HG03342 (cell line): Measurements from ENCODE around the gene PHOX2B.
"Not testable (repeated sequence)": the region's sequence is repeated elsewhere in the genome, so short reads cannot be mapped to it uniquely, and the experiment has no call there.

ENCODE experiments used
- ATAC-seq: cut with Tn5 transposase; IDR thresholded peaks from one replicate; pipeline ENCODE4 v1.9.1; 2021; ENCODE audit warnings: mild to moderate bottlenecking, moderate library complexity; ENCODE audit not compliant: unreplicated experiment

PHOX2B gene

DNA sequence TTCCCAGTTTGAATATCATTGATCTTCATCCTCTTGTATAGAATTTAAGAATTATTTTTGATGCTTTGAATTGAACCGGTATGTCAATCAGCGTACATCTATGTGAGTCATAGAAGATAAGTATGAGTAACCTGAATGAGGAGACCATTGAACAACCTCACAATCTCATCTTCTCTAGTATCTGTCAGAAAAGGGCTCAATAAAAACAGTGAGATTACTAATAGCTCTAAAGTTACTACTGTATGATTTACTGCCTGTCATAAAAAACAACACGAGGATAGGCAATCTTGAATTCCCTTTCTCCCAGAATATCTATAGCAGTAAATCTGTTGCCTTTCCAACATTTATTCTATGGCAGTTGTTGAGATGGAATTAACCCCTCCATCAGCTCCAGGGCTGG lies 36.1 kb downstream of the PHOX2B start:
- no peak for ATAC-seq

DNA sequence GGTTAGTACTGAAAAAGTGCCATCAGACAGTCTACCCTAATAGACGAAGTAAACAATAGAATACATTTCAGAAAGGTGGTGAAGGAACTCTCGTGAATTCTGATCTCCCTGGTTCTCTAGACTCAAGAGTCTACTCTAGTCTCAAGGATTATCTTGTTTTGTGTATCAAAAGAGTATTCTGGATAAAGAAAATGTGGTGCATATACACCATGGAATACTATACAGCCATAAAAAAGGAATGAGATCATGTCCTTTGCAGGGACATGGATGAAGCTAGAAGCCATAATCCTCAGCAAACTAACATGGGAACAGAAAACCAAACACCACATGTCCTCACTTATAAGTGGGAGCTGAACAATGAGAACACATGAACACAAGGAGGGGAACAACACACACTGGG lies 36.9 kb downstream of the PHOX2B start:
- not testable (repeated sequence) for ATAC-seq

DNA sequence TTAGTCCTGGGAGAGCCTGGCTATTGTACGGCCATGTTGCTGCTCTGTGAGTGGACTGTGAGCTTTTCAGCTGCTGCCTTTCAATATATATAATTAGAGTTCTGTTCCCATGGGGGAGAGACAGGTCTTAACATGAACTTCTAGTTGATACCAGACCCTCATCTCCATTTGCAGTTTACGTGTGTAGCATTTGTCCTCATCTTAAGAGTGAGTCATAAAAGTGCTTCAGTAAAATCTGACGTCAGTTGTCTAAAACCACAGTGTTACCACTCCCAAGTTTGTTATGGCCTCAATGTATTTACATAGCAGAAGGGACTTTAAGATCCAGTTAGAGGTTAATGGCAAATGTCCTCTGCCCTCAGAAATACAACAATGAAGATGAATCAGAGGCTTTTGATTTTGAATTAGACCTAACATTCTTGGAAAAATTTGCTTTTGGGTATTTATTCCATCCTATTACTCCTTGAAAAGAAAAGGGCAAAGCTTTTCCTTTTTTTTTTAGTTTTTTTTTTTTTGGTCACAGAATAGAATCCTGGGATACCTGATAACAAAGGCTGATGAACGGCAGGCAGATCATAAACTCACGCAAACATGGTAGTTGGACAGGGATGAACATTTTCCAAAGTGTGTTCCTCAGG lies 38.6 kb downstream of the PHOX2B start:
- ATAC-seq, result no peak

DNA sequence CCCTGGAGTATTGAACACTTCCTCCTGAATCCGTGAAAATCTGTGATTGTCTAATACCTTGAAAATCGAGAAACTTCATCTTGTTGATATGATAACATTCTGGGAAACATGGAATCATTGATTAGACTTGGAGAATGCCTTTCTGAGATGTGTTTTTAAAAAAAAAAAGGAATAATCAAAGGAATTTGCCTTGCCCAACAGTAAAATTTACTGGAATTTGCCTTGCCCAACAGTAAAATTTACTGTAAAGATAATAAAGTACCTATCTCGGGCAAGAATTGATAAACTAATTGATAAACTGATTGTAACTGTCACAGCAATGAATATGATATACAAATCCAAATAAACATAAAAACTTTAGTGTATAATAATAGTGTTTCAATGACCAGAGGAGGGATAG lies 44.7 kb downstream of the PHOX2B start:
- no peak for ATAC-seq

DNA sequence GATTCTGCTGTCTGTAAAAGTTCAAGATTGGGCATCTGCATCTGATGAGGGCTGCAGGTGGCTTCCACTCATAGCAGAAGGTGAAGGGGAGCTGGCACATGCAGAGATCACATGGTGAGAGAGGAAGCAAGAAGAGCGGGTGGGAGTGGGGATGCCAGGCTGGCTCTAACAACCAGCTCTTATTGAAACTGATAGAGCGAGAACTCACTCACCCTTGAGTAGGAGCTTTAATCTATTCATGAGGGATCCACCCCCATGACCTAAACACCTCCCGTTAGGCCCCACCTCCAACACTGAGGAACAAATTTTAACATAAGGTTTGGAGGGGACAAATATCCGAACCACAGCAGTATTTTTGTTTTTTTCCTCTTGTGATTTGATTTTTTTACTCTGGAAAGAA lies 45.8 kb downstream of the PHOX2B start:
- ATAC-seq, result no peak

DNA sequence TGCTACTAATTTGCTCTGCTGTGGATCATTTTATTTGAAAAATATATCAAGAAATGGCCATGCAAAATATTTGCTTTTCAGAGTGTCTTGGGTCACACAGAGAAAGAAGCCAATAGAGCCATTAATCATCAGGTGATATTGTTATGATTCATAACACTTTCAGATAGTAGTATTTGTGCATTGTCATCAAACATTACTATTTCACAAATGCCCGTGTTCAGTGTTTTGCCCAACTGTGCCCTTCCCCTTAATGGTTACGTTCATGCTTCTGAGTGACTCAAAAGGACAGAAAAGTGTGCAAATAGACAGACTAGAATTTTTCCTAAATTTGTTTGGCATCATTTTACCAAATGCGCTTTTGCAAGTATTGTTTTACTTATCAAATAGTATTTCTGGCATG lies 46.5 kb downstream of the PHOX2B start:
- no peak for ATAC-seq

DNA sequence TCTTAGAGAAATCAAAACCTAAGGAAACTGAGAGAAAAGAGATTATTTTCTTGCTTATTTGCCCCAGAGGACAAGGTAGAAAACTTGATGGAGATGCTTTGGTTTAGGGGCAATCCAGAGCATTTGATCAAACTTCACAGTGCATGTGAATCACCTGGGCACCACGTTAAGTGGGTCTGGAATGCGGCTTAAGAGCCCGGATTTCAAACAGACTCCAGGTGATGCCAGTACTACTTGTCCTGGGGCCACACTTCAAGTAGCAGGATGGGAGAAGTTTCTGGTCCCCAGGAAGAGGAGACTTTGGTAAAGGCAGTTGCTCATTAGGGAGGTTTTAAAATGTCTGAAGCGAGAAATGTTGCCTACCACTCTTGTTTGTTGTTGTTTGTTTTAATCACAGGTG lies 51.8 kb downstream of the PHOX2B start:
- ATAC-seq, result no peak

DNA sequence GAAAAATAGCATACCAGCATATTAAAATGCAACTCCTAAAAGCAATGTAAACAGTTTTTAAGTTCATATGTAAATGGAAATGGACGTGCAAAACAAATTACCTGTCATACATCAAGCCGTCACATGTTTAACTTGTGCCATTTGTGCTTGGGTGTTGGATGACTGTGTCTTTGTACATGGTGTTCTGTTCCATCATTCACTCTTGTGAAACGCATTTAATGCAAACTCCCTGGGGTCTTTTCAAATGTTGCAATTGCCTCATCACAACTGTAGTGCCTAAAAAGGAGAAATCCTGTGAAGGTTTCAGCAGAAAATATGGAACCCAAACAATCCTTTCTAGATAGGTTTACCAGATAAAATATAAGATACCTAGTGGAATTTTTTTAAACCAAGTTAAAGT lies 52.4 kb downstream of the PHOX2B start:
- no peak for ATAC-seq
